PC-3 (cell line): ENCODE measurements around the gene ARPP19. TPM values are rescaled to one million over a fixed set of nuclear protein-coding genes. Genes with fewer than 3 reads are reported as not detected.

Experiments used
- ATAC-seq: fragments of 200-7000 bp; cut with Tn5 transposase; 2 replicates; pipeline ENCODE4 v1.9.1; 2020; ENCODE audit warnings: mild to moderate bottlenecking, moderate library complexity
- BruUV-seq: library from RNA; stranded (reverse); fragments of 400-500 nt; replicated peaks from 2 replicates; lab custom pipeline; 2021; lab: Mats Ljungman, UMichigan
- CTCF ChIA-PET: fragments of 300-600 bp; sonication (Branson Sonifier 250); formaldehyde crosslinking; loops from one replicate; lab custom pipeline; 2022; ENCODE audit warnings: antibody characterized with exemption; lab: Charles Lee
- POLR2A ChIA-PET: fragments of 300-600 bp; sonication (Branson Sonifier 250); formaldehyde crosslinking; loops from one replicate; lab custom pipeline; 2022; ENCODE audit warnings: antibody characterized with exemption; ENCODE audit not compliant: unreplicated experiment; lab: Charles Lee
- DNase-seq: peaks from one replicate; pipeline ENCODE4 v3.0.0-alpha.2; 2015
- H2AFZ ChIP-seq: fragments of 300-600 bp; sonication (generic); 2 replicates; pipeline ENCODE4 v1.6.0; 2016; ENCODE audit warnings: antibody characterized with exemption, low read length
- H3F3A ChIP-seq: fragments of 300-600 bp; sonication (generic); one replicate; pipeline ENCODE4 v1.6.0; 2017; ENCODE audit warnings: antibody characterized with exemption, low read length, control low read depth, mild to moderate bottlenecking; ENCODE audit not compliant: unreplicated experiment
- H3K27ac ChIP-seq: fragments of 300-600 bp; sonication (generic); 2 replicates; pipeline ENCODE4 v1.5.1; 2016; ENCODE audit warnings: mild to moderate bottlenecking, low read length
- H3K27me3 ChIP-seq: fragments of 300-600 bp; sonication (generic); 2 replicates; pipeline ENCODE4 v1.6.1; 2016; ENCODE audit warnings: low read length, mixed read lengths
- H3K36me3 ChIP-seq: fragments of 300-600 bp; sonication (generic); 2 replicates; pipeline ENCODE4 v1.6.1; 2016; ENCODE audit warnings: low read depth, mixed run types, low read length, mixed read lengths
- H3K4me1 ChIP-seq: fragments of 300-600 bp; sonication (generic); 2 replicates; pipeline ENCODE4 v1.5.1; 2016; ENCODE audit warnings: low read length; ENCODE audit not compliant: insufficient read depth
- H3K4me2 ChIP-seq: fragments of 300-600 bp; sonication (generic); 2 replicates; pipeline ENCODE4 v1.6.0; 2016; ENCODE audit warnings: low read length
- H3K4me3 ChIP-seq: fragments of 300-600 bp; sonication (generic); 2 replicates; pipeline ENCODE4 v1.5.1; 2016; ENCODE audit warnings: mild to moderate bottlenecking, low read length, mixed read lengths
- H3K79me2 ChIP-seq: fragments of 300-600 bp; sonication (generic); 2 replicates; pipeline ENCODE4 v1.6.1; 2017; ENCODE audit warnings: low read length, mixed read lengths
- H3K9ac ChIP-seq: fragments of 300-600 bp; sonication (generic); 2 replicates; pipeline ENCODE4 v1.6.0; 2016; ENCODE audit warnings: mild to moderate bottlenecking, low read length
- H3K9me2 ChIP-seq: fragments of 300-600 bp; sonication (generic); replicated peaks from 2 replicates; pipeline ENCODE4 v1.6.1; 2016; ENCODE audit warnings: mixed run types, low read length, mixed read lengths
- H3K9me3 ChIP-seq: fragments of 300-600 bp; sonication (generic); 2 replicates; pipeline ENCODE4 v1.6.1; 2016; ENCODE audit warnings: low read length, mixed read lengths
- H4K20me1 ChIP-seq: fragments of 300-600 bp; sonication (generic); 2 replicates; pipeline ENCODE4 v1.6.1; 2016; ENCODE audit warnings: low read length, mixed read lengths
- CTCF ChIP-seq: fragments of 300-600 bp; sonication (generic); conservative IDR thresholded peaks from 2 replicates; pipeline ENCODE4 v1.5.1; 2017; ENCODE audit warnings: antibody characterized with exemption, low read depth, mild to moderate bottlenecking, low read length
- EZH2 ChIP-seq: fragments of 300-600 bp; sonication (generic); IDR thresholded peaks from one replicate; pipeline ENCODE4 v1.6.1; 2017; ENCODE audit warnings: antibody characterized with exemption, mild to moderate bottlenecking, low read length; ENCODE audit not compliant: unreplicated experiment
- EZH2phosphoT487 ChIP-seq: fragments of 300-600 bp; sonication (generic); IDR thresholded peaks from 2 replicates; pipeline ENCODE4 v1.6.1; 2018; ENCODE audit warnings: mild to moderate bottlenecking, antibody characterized with exemption, low read length, borderline replicate concordance
- intact Hi-C: fragments of 100-400 bp; cut with micrococcal nuclease; formaldehyde crosslinking; loops from 2 replicates; pipeline ENCODE4 v1.9.0; 2023
- total RNA-seq: library from RNA; depleted of rRNA; stranded (reverse); fragments of >200 nt; gene quantifications from 2 replicates; pipeline ENCODE4 v1.2.3, GENCODE V29; 2014; rRNA removed

Gene ARPP19
- total RNA-seq, 1 experiment from 2014 or later: 65.8 TPM

DNA sequence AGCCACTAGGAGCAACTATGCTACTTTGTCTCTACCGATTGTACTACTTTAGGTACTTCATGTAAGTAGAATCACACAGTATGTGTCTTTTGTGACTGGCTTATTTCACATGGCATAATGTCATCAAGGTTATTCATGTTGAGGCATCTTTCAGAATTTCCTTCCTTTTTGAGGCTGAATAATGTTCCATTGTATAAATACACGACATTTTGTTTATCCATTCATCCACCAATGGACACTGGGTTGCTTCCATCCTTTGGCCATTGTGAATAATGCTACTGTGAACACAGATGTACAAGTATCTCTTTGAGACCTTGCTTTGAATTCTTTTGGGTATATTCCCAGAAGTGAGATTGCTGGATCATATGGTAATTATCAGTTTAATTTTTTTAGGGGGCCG lies 69.3 kb downstream of the ARPP19 start:
- Histone ChIP-seq H3K4me1 (peaks cover 12% of the 10 kb centered on the region), H3K27ac (no peak overlapping the region), H3K79me2 (peaks cover 18% of the 10 kb centered on the region), H3K4me3 (no peak overlapping the region), H4K20me1 (no peaks in the 10 kb centered on the region), H3F3A (peaks cover 4% of the 10 kb centered on the region), H3K9ac (no peak overlapping the region), H3K9me3 (no peaks in the 10 kb centered on the region), H3K36me3 (no peaks in the 10 kb centered on the region), H3K4me2 (no peak overlapping the region), H3K27me3 (no peaks in the 10 kb centered on the region), H2AFZ (no peak overlapping the region), H3K9me2 (no peaks in the 10 kb centered on the region)
- no TSS peak for BruUV-seq
- ChIA-PET POLR2A (no interaction called here), CTCF (no interaction called here)
- no peak for ATAC-seq
- DNase-seq: no peak
- intact Hi-C loops: no loop called here
- TF ChIP-seq CTCF (no peak), EZH2phosphoT487 (no peak), EZH2 (no peak)

DNA sequence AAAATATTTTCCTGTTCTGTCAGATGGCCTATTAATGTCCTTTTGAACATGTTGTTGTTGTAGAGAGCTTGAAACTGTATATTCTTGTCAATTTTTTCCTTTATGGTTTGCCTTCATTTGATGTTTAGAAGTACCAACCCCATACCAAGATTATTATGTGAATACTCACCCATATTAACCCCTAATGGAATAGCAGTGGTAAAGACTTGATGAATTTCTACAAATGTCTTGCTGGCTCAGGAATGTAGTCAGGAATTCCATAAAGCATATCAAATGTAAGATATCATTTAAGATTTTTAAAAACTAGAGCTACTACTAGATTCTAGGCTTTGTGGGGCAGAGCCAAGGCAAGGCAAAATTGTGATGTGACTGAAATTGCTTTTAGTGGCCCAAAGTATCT lies 70.1 kb downstream of the ARPP19 start:
- POLR2A ChIA-PET: no interaction called here

More for the DNA sequence above, 70.1 kb downstream of the ARPP19 start:
- no peak overlapping the region for H3K4me2 ChIP-seq
- no peaks in the 10 kb centered on the region for H3K9me3 ChIP-seq
- peaks cover 18% of the 10 kb centered on the region for H3K79me2 ChIP-seq
- intact Hi-C loops: no loop called here
- no peaks in the 10 kb centered on the region for H4K20me1 ChIP-seq
- no peak overlapping the region for H3K9ac ChIP-seq
- no peak overlapping the region for H2AFZ ChIP-seq
- H3K4me3 ChIP-seq: no peak overlapping the region
- H3K9me2 ChIP-seq: no peaks in the 10 kb centered on the region
- H3K27ac ChIP-seq: no peak overlapping the region
- DNase-seq (no peak), ATAC-seq (no peak)
- BruUV-seq: no TSS peak
- no peak for TF ChIP-seq EZH2
- no peak for TF ChIP-seq CTCF
- no peak for TF ChIP-seq EZH2phosphoT487
- no peaks in the 10 kb centered on the region for H3K27me3 ChIP-seq
- peaks cover 18% of the 10 kb centered on the region for H3K4me1 ChIP-seq
- no peaks in the 10 kb centered on the region for H3K36me3 ChIP-seq
- CTCF ChIA-PET: no interaction called here
- peaks cover 4% of the 10 kb centered on the region for H3F3A ChIP-seq

Other genes starting within 250 kb of the ARPP19 start
- gene MYO5A, start 40.1 kb downstream of the ARPP19 start, total RNA-seq: 42.1 and 55.7 TPM in 2 replicates
- 6.5 and 8.7 TPM in 2 replicates for gene ATOSA, start 110.4 kb upstream of the ARPP19 start, total RNA-seq
- not detected in 2 replicates for gene ONECUT1, start 221.3 kb upstream of the ARPP19 start, total RNA-seq